ENCODE data around the gene DISP2. TPM values are rescaled to one million over a fixed set of nuclear protein-coding genes. Genes with fewer than 3 reads are reported as not detected.

Gene DISP2
- total and polyA plus RNA-seq, 2 donors from 2014 or later, result 0.04 to 0.69 TPM

- peak in 2 of 5 donors; percentile 61 to 72 for DNase-seq
- no peaks in the 10 kb centered on the region for H3K27me3 ChIP-seq (ENCODE audit: control insufficient read depth, insufficient read depth, low read length)
- H3K4me3 ChIP-seq (ENCODE audit: low read length in 3 of 3), result peak overlapping the region in 1 of 3 donors; percentile 10
- peaks cover 0 to 36% (median 18%) of the 10 kb centered on the region in 3 donors for H3K4me1 ChIP-seq (ENCODE audit: control insufficient read depth in 2 of 3, insufficient read depth in 2 of 3, low read depth in 1 of 3, low read length in 3 of 3)
- FAIRE-seq, result no peak
- H3K9me3 ChIP-seq (ENCODE audit: control insufficient read depth in 2 of 3, insufficient read depth in 1 of 3, low read length in 3 of 3), result no peaks in the 10 kb centered on the region
- H3K27ac ChIP-seq (ENCODE audit: low read depth in 2 of 2, low read length in 2 of 2), result peak overlapping the region; percentile 89 to 96
- H3K9ac ChIP-seq (ENCODE audit: low read length in 3 of 3), result peak overlapping the region in 2 of 3 donors; percentile 39 to 77
- no peak for TF ChIP-seq CTCF (IDR thresholded peaks at IDR 0.05; ENCODE audit: borderline replicate concordance, extremely low read depth, insufficient read depth)
- no peaks in the 10 kb centered on the region for H3K36me3 ChIP-seq (ENCODE audit: control insufficient read depth in 2 of 3, insufficient read depth in 3 of 3, low read length in 3 of 3)
- intact Hi-C loops (cut with DNase I), result no loop called here
Measured at GRCh38 chr15:40339621-40339945, 18.4 kb upstream of the DISP2 start.

- TF ChIP-seq CTCF (IDR thresholded peaks at IDR 0.05; ENCODE audit: borderline replicate concordance, extremely low read depth, insufficient read depth), result no peak
- Histone ChIP-seq H3K27ac (ENCODE audit: low read depth in 2 of 2, low read length in 2 of 2) (peak overlapping the region; percentile 89 to 96), H3K4me1 (ENCODE audit: control insufficient read depth in 2 of 3, insufficient read depth in 2 of 3, low read depth in 1 of 3, low read length in 3 of 3) (peaks cover 0 to 33% (median 18%) of the 10 kb centered on the region in 3 donors), H3K9me3 (ENCODE audit: control insufficient read depth in 2 of 3, insufficient read depth in 1 of 3, low read length in 3 of 3) (no peaks in the 10 kb centered on the region), H3K27me3 (ENCODE audit: control insufficient read depth, insufficient read depth, low read length) (no peaks in the 10 kb centered on the region), H3K4me3 (ENCODE audit: low read length in 3 of 3) (peak overlapping the region in 2 of 3 donors; percentile 28 to 43), H3K36me3 (ENCODE audit: control insufficient read depth in 2 of 3, insufficient read depth in 3 of 3, low read length in 3 of 3) (no peaks in the 10 kb centered on the region), H3K9ac (ENCODE audit: low read length in 3 of 3) (peak overlapping the region in 2 of 3 donors; percentile 61 to 77)
- peak; percentile 45 to 90 (median 66) for DNase-seq
- no peak for FAIRE-seq
- intact Hi-C loops (cut with DNase I), result no loop called here
Measured at GRCh38 chr15:40340038-40340739, 17.8 kb upstream of the DISP2 start.

- intact Hi-C loops (cut with DNase I), result no loop called here
Measured at GRCh38 chr15:40340740-40341400, 17.1 kb upstream of the DISP2 start, which contains the start of gene CCDC9B. Gene CCDC9B, minus strand, starts transcription at chr15:40340939. Its CDS starts 120 bp downstream, at chr15:40340819.

More at GRCh38 chr15:40340740-40341400, 17.1 kb upstream of the DISP2 start, which contains the start of gene CCDC9B:
- Histone ChIP-seq H3K27ac (ENCODE audit: low read depth in 2 of 2, low read length in 2 of 2) (peak within 1 kb of the TSS; percentile 89 to 96), H3K36me3 (ENCODE audit: control insufficient read depth in 2 of 3, insufficient read depth in 3 of 3, low read length in 3 of 3) (no peaks in the 10 kb centered on the region), H3K9me3 (ENCODE audit: control insufficient read depth in 2 of 3, insufficient read depth in 1 of 3, low read length in 3 of 3) (no peaks in the 10 kb centered on the region), H3K4me1 (ENCODE audit: control insufficient read depth in 2 of 3, insufficient read depth in 2 of 3, low read depth in 1 of 3, low read length in 3 of 3) (peaks cover 0 to 33% (median 18%) of the 10 kb centered on the region in 3 donors), H3K9ac (ENCODE audit: low read length in 3 of 3) (peak within 1 kb of the TSS in 2 of 3 donors; percentile 61 to 77), H3K4me3 (ENCODE audit: low read length in 3 of 3) (peak within 1 kb of the TSS in 2 of 3 donors; percentile 28 to 43), H3K27me3 (ENCODE audit: control insufficient read depth, insufficient read depth, low read length) (no peaks in the 10 kb centered on the region)
- FAIRE-seq (no peak), DNase-seq (peak; percentile 86 to 97 (median 90))
- TF ChIP-seq CTCF (IDR thresholded peaks at IDR 0.05; ENCODE audit: borderline replicate concordance, extremely low read depth, insufficient read depth), result no peak
